ENCODE results near the gene TXNDC2.
"Not testable (repeated sequence)": the region's sequence is repeated elsewhere in the genome, so short reads cannot be mapped to it uniquely, and the experiment has no call there.

The TXNDC2 gene

GRCh38 chr18:9884532-9885140, 1.1 kb upstream of the TXNDC2 start:
- no peak for DNase-seq (ENCODE audit: low read depth)

- DNase-seq (ENCODE audit: low read depth) = no peak
Observed at GRCh38 chr18:9886005-9886348, 204 bp downstream of the TXNDC2 start.

DNA sequence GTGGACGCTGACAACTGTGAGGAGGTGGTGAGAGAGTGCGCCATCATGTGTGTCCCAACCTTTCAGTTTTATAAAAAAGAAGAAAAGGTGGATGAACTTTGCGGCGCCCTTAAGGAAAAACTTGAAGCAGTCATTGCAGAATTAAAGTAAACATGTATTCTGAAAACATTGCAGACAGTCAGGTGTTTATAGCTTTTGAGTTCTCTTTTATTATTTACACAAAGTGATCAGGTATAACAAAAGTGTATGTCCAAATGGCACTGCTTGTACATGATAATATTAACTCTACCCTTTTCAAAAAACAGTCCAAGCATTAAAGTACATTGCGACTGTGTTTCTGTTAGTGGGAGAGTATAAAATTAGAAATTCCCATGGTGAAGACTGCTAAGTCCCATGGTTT, 2.2 kb downstream of the TXNDC2 start:
- no peak for DNase-seq (ENCODE audit: low read depth)

DNA sequence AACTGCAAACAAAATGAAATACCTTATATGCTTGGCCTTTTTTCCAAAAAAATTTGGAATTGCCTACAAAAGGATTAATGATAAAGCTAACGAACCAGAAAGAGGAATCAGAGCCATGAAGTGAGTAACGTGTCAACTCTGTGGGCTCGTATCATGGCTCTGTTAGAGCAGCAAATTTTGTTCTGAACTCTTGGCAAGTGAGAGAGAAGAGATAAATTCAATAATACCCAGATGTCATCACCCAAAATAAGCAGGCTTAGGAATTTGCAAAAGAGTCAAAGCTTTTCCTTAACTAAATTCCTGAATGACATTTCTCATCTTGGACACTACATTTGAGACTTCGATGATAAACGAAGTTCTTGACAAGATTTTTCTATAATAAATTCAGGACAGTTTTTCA, 4.4 kb downstream of the TXNDC2 start:
- DNase-seq (ENCODE audit: low read depth) = no peak

DNA sequence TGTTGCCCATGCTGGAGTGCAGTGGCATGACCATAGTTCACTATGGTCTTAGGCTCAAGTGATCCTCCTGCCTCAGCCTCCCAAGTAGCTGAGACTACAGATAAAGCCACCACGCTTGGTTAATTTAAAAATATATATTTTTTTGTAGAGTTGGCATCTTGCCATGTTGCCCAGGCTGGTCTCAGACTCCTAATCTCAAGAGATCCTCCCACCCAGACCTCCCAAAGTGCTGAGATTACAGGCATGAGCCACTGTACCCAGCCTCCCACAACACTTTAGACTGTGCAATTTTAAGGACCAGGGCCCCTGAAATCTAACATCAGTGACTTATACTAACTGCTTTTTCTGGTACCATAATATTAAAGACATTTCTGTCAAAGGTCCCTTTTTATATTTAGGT, 5.2 kb downstream of the TXNDC2 start:
- DNase-seq (ENCODE audit: low read depth) = no peak

GRCh38 chr18:9891515-9891914, 5.7 kb downstream of the TXNDC2 start:
- DNase-seq (ENCODE audit: low read depth) = peak; percentile 42

GRCh38 chr18:9894454-9895068, 8.8 kb downstream of the TXNDC2 start:
- no peak for DNase-seq (ENCODE audit: low read depth)

GRCh38 chr18:9897129-9897528, 11.4 kb downstream of the TXNDC2 start:
- DNase-seq (ENCODE audit: low read depth) = no peak

DNA sequence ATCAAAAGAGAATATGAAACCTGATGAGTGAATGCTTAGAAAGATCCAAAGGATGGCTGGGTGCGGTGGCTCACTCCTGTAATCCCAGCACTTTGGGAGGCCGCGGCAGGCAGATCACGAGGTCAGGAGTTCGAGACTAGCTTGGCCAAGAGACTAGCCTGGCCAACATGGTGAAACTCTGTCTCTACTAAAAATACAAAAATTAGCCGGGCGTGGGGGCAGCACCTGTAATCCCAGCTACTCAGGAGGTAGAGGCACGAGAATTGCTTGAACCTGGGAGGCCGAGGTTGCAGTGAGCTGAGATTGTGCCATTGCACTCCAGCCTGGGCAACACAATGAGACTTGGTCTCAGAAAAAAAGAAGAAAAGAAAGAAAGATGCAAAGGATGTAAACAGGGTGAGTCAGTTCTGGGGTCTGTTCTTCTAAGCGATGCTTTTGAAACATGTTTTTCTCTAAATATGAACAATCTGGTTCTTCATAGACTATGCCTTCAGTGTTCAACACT, 12.1 kb downstream of the TXNDC2 start:
- DNase-seq (ENCODE audit: low read depth) = not testable (repeated sequence)

DNA sequence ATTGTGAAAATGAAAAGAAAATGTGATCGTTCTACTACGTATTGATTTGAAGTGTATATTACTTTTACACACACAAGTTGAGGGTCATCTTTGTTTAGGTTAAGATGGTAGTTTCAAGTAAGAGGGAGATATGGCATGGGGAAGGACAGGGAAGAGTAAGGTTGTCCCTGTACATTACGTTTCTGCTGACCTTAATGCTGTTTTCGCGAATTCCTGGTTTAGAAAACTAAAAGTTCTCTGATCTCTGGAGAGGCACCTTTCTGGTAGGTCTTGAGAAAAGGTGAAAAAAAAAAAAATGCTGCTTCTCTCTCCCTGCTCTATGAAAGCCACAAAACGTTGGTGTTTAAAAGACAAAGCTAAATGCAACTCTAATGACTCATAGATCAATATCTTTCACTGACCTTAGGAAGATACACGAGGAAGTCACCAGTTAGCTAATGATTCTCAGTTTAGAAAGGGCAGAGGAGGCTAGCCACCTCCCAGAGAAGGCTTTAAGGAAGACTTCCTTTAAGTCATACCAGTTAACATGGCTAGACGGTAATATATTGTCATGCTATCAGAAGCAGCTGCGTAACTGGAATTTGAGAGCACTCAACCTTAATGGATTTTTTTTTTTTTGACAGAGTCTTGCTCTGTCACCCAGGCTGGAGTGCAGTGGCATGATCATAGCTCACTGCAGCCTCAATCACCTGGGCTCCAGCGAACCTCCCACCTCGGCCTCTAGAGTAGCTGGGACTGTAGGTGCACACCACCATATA, 13.2 kb downstream of the TXNDC2 start:
- peak; percentile 87 for DNase-seq (ENCODE audit: low read depth)

DNA sequence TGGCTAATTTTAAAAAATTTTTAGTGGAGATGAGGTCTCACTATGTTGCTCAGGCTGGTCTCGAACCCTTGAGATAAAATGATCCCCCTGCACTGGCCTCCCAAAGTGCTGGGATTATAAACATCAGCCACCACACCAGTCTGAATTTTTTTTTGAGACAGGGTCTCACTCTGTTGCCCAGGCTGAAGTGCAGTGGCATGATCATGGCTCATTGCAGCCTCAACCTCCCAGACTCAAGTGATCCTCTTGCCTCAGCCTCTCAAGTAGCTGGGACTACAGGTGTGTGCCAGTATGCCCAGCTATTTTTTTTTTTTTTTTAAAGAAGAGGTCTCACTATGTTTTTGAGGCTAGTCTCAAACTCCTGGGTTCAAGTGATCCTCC, 13.8 kb downstream of the TXNDC2 start:
- DNase-seq (ENCODE audit: low read depth) = not testable (repeated sequence)

DNA sequence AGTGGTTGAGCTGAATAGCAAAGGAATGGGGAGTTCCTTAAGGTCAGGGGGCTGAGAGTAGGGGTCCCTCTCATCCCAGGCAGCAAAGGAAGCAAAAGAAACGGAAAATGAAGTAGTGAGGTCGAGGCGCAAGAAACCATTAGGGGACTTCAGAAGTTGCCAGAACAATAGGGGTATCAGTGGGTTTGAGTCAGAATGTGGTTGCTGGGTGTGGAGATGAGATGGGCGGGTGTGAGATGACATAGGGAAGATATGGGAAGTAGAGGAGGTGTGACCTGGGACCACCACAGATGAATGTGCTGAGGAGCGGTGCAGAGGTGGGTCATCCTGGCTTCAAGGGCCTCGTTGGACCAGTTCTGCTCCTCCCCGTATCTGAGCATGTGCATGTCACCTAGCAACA, 14.9 kb downstream of the TXNDC2 start:
- no peak for DNase-seq (ENCODE audit: low read depth)

DNA sequence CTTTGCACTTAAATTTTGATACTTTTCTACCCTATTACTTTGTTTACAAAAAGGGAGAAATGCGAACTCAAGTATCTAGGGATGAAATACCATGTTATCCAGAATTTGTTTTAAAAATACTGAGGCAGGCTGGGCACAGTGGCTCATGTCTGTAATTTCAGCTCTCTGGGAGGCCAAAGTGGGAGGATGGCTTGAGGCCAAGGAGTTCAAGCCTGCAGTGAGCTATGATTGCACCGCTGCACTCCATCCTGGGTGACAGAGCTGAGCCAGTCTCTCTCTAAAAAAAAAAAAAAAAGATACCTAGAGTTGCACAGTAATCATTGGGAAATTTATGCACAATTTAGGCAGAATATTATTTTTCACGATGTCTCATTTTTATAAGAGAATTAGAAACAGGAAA, 15.6 kb downstream of the TXNDC2 start:
- peak; percentile 28 for DNase-seq (ENCODE audit: low read depth)

DNA sequence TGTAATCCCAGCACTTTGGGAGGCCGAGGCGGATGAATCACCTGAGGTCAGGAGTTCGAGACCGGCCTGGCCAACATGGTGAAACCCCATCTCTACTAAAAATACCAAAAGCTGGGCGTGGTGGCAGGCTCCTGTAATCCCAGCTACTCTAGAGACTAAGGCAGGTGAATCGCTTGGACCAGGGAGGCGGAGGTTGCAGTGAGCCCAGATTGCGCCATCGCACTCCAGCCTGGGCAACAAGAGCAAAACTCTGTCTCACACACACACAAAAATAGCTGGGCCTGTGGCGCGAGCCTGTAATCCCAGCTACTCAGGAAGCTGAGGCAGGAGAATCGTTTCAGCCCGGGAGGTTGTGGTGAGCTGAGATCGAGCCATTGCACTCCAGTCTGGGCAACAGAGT, 16.5 kb downstream of the TXNDC2 start:
- DNase-seq (ENCODE audit: low read depth) = not testable (repeated sequence)

GRCh38 chr18:9902832-9903231, 17.1 kb downstream of the TXNDC2 start:
- no peak for DNase-seq (ENCODE audit: low read depth)

GRCh38 chr18:9905401-9905922, 19.7 kb downstream of the TXNDC2 start:
- DNase-seq (ENCODE audit: low read depth) = peak; percentile 24

DNA sequence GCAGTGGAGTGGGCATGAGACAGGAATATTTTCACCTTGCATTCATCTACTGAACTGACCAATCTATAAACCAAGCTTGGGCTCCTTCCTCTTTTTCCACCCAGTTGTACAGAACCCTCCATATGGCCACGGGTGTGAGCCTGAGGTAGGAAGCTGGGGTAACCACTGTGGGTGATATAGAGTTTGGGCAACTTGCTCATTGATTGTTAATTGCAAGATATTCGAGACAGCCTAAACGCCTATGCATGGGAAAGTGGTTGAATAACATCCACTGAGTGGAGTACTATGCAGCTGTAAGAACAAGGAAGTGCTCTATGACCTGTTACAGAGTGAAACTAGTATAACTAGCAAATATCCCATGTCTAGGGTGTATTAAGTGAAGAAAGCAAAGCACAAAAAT, 20.7 kb downstream of the TXNDC2 start:
- DNase-seq (ENCODE audit: low read depth) = no peak

GRCh38 chr18:9907867-9908266, 22.1 kb downstream of the TXNDC2 start:
- DNase-seq (ENCODE audit: low read depth) = no peak

DNA sequence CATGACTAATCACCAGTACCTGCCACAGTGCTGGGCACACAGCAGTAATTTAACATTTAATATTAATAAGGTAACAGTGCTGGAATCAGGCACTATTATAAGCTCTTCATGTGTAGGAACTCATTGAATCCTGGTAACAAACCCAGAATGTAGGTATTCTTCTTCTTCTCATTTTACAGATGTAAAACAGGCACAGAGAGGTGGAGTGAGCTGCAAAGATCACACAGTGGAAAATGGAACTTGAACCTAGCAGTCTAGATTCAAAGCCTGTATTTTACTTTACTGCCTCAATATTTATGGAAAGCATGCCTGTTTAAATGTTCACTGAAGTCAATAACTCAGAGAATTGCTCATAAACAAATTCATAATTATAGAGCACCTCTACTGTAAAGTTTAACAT, 24.3 kb downstream of the TXNDC2 start:
- no peak for DNase-seq (ENCODE audit: low read depth)

DNA sequence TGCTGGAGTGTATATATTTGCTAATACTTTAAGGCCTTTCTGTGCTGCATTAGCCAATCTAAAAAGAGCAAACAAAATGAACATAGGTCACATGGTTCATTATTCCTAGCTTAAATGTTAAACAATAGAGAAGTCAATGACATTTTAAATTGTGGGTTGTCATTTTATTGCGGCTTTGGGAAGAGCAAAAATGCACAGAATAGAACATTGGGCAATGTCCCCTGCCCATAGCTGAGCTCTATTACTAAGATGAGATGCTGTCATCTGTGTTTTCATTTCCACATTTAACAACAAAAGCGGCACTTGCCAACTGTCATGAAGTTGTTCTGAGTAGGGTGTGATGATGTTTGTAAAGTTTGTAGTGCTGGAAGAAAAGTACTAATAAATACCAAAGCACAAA, 24.9 kb downstream of the TXNDC2 start:
- no peak for DNase-seq (ENCODE audit: low read depth)

- no peak for DNase-seq (ENCODE audit: low read depth)
Observed at GRCh38 chr18:9911226-9911625, 25.5 kb downstream of the TXNDC2 start.

DNA sequence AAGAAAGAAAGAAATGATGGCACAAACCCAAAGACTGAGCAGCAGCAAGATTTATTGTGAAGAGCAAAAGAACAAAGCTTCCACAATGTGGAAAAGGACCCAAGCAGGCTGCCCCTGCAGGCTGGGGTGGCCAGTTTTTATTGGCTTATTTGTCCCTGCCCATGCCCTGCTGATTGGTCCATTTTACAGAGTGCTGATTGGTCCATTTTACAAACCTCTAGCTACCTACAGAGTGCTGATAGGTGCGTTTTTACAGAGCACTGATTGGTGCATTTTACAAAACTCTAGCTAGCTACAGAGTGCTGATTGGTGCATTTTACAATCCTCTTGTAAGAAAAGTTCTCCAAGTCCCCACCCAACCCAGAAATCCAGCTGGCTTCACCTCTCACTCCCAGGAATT, 26.5 kb downstream of the TXNDC2 start:
- DNase-seq (ENCODE audit: low read depth) = not testable (repeated sequence)

DNA sequence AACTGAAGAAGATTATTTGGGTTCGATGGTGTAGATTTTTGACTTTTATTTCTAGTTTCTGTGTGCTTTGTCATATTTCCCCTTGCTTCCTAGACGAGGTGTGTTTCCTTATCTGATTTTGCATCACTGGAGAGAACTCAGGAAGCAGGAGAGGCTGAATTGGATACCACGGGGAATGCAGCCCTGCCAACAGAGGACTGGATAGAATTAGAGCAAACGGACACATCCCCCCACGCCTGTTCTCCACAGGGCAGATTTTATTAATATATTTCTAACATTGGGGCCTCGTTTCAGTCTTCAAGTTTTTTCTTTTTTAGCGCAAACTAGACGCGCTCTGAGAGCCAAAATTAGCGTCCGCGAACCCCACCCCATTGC, 27.4 kb downstream of the TXNDC2 start:
- no peak for DNase-seq (ENCODE audit: low read depth)

Measured in EH (cell line).